Caco-2 (cell line): ENCODE data around the gene PHF14. TPM values are rescaled to one million over a fixed set of nuclear protein-coding genes. Genes with fewer than 3 reads are reported as not detected.

Source experiments
- BruUV-seq: library from RNA; stranded (reverse); fragments of 400-500 nt; replicated peaks from 2 replicates; lab custom pipeline; 2021; lab: Mats Ljungman, UMichigan
- CTCF ChIA-PET: fragments of 300-600 bp; sonication (Branson Sonifier 250); formaldehyde crosslinking; loops from one replicate; lab custom pipeline; 2022; ENCODE audit warnings: antibody characterized with exemption; lab: Charles Lee
- POLR2A ChIA-PET: fragments of 300-600 bp; sonication (Branson Sonifier 250); formaldehyde crosslinking; loops from one replicate; lab custom pipeline; 2022; ENCODE audit warnings: antibody characterized with exemption; lab: Charles Lee
- DNase-seq, 2 experiments: peaks; one replicate each; pipeline versions ENCODE4 v3.0.0 to v3.0.0-alpha.2; 2020 to 2022
- H3K27me3 ChIP-seq: replicated peaks from 2 replicates; pipeline ENCODE4 v1.6.0; 2011; ENCODE audit warnings: low read length; ENCODE audit not compliant: control insufficient read depth, insufficient read depth
- H3K36me3 ChIP-seq: 2 replicates; pipeline ENCODE4 v1.5.1; 2011; ENCODE audit warnings: low read length; ENCODE audit not compliant: control insufficient read depth, insufficient read depth
- H3K4me1 ChIP-seq: fragments of 250-450 bp; sonication (Bioruptor Pico); 2 replicates; pipeline ENCODE4 v1.5.1; 2020; ENCODE audit warnings: mild to moderate bottlenecking
- H3K4me3 ChIP-seq: 2 replicates; pipeline ENCODE4 v1.5.1; 2011; ENCODE audit warnings: low read depth, mild to moderate bottlenecking, control low read depth, low read length
- H3K9me3 ChIP-seq: fragments of 250-450 bp; sonication (Bioruptor Pico); 2 replicates; pipeline ENCODE4 v1.5.1; 2020; ENCODE audit warnings: mild to moderate bottlenecking, moderate library complexity
- H3K27ac Mint-ChIP-seq: one replicate; pipeline ENCODE4 v1.8.0; 2022; ENCODE audit warnings: mixed read lengths; ENCODE audit not compliant: unreplicated experiment
- H3K27me3 Mint-ChIP-seq: one replicate; pipeline ENCODE4 v1.8.0; 2022; ENCODE audit warnings: mixed read lengths; ENCODE audit not compliant: insufficient read depth, unreplicated experiment
- H3K36me3 Mint-ChIP-seq: one replicate; pipeline ENCODE4 v1.8.0; 2022; ENCODE audit warnings: mild to moderate bottlenecking, mixed read lengths; ENCODE audit not compliant: insufficient read depth, unreplicated experiment
- H3K4me1 Mint-ChIP-seq: one replicate; pipeline ENCODE4 v1.8.0; 2022; ENCODE audit warnings: low read depth, mixed read lengths; ENCODE audit not compliant: unreplicated experiment
- H3K4me3 Mint-ChIP-seq: one replicate; pipeline ENCODE4 v1.8.0; 2022; ENCODE audit warnings: mild to moderate bottlenecking, moderate library complexity, mixed read lengths; ENCODE audit not compliant: unreplicated experiment
- H3K9me3 Mint-ChIP-seq: one replicate; pipeline ENCODE4 v1.8.0; 2022; ENCODE audit warnings: mixed read lengths; ENCODE audit not compliant: unreplicated experiment
- intact Hi-C: fragments of 100-400 bp; cut with micrococcal nuclease; formaldehyde crosslinking; loops from one replicate; pipeline ENCODE4 v1.10.0; 2022; ENCODE audit not compliant: unreplicated experiment
- total RNA-seq: library from RNA; stranded (reverse); gene quantifications from 2 replicates; pipeline ENCODE4 v1.2.3, GENCODE V29; 2022
- TF ChIP-seq, protein P1 (sequence below), 2 experiments: fragments of 200-600 bp in 1 of 2; IDR thresholded peaks; 1 replicate in 1 of 2; 2 replicates in 1 of 2; pipeline versions ENCODE4 v1.5.1 to v1.8.0; 2011 to 2022; ENCODE audit warnings: antibody characterized with exemption in 1 of 2, control low read depth in 1 of 2, inconsistent platforms in 1 of 2, low read depth in 1 of 2, low read length in 1 of 2, mild to moderate bottlenecking in 1 of 2, moderate library complexity in 1 of 2; ENCODE audit not compliant: insufficient read depth in 1 of 2, severe bottlenecking in 1 of 2, unreplicated experiment in 1 of 2

The PHF14 gene
- total RNA-seq, 1 experiment from 2014 or later: 40.6 TPM

DNA sequence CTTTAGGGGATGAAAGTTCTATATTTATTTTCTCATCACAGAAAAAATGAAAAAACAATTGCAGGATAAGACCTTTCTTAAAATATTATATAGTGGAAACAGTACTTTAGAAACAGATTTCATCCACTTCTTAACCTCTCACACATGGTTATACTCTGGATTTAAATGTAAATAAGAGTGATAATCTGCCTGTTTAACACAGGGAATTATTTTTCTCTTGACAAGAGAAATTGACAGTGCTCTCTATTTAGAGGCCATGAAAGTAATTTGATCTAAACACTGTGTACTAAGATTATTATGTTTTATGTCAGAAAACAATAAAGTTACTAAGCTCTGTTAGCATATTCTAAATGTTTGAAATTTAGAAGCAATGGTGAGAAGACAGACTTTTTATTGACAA, 88.4 kb downstream of the PHF14 start:
- H3K36me3 ChIP-seq: no peaks in the 10 kb centered on the region; the same call in 1 of the 2 replicates
- H3K27me3 Mint-ChIP-seq: no peaks in the 10 kb centered on the region
- POLR2A ChIA-PET: no interaction called here
- H3K9me3 Mint-ChIP-seq: no peaks in the 10 kb centered on the region
- H3K27ac Mint-ChIP-seq: no peak overlapping the region
- H3K4me1 ChIP-seq: no peaks in the 10 kb centered on the region
- H3K27me3 ChIP-seq: no peaks in the 10 kb centered on the region
- TF ChIP-seq, protein P1, sequence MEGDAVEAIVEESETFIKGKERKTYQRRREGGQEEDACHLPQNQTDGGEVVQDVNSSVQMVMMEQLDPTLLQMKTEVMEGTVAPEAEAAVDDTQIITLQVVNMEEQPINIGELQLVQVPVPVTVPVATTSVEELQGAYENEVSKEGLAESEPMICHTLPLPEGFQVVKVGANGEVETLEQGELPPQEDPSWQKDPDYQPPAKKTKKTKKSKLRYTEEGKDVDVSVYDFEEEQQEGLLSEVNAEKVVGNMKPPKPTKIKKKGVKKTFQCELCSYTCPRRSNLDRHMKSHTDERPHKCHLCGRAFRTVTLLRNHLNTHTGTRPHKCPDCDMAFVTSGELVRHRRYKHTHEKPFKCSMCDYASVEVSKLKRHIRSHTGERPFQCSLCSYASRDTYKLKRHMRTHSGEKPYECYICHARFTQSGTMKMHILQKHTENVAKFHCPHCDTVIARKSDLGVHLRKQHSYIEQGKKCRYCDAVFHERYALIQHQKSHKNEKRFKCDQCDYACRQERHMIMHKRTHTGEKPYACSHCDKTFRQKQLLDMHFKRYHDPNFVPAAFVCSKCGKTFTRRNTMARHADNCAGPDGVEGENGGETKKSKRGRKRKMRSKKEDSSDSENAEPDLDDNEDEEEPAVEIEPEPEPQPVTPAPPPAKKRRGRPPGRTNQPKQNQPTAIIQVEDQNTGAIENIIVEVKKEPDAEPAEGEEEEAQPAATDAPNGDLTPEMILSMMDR (IDR thresholded peaks at IDR 0.05; ENCODE audit: insufficient read depth in 1 of 2, low read depth in 1 of 2, low read length in 1 of 2, severe bottlenecking in 1 of 2, unreplicated experiment in 1 of 2): no peak
- H3K9me3 ChIP-seq: no peaks in the 10 kb centered on the region
- intact Hi-C loops: no loop called here
- no peaks in the 10 kb centered on the region for H3K4me1 Mint-ChIP-seq
- H3K4me3 Mint-ChIP-seq: no peak overlapping the region
- no TSS peak for BruUV-seq
- CTCF ChIA-PET: no interaction called here
- no peak overlapping the region for H3K4me3 ChIP-seq
- DNase-seq: no peak
- H3K36me3 Mint-ChIP-seq: peaks cover 21% of the 10 kb centered on the region

DNA sequence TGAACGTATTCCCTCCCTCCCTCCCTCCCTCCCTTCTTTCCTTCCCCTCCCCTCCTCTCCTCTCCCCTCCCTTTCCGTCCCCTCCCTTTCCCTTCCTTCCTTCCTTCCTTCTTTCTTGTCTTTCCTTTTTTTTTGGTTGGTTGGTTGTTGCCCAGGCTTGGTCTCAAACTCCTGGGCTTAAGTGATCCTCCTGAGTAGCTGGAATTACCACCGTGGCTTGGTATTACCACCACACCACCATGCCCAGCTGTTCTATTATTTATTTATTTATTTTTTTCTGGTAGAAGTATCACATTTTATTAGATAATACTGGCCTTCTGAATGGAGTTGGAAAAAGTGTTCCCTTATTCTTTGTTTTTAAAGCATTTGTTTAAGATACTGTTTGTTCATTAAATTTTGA, 95.9 kb downstream of the PHF14 start:
- BruUV-seq: no TSS peak
- Histone ChIP-seq H3K27me3 (no peaks in the 10 kb centered on the region), H3K36me3 (no peaks in the 10 kb centered on the region; the same call in 1 of the 2 replicates), H3K4me3 (no peak overlapping the region), H3K9me3 (no peaks in the 10 kb centered on the region), H3K4me1 (no peaks in the 10 kb centered on the region)
- Mint-ChIP-seq H3K9me3 (no peaks in the 10 kb centered on the region), H3K27ac (no peak overlapping the region), H3K4me1 (no peaks in the 10 kb centered on the region), H3K36me3 (peaks cover 7% of the 10 kb centered on the region), H3K4me3 (no peak overlapping the region), H3K27me3 (no peaks in the 10 kb centered on the region)
- intact Hi-C loops: no loop called here
- ChIA-PET POLR2A (no interaction called here), CTCF (no interaction called here)
- no peak for DNase-seq
- TF ChIP-seq, protein P1 (IDR thresholded peaks at IDR 0.05; ENCODE audit: insufficient read depth in 1 of 2, low read depth in 1 of 2, low read length in 1 of 2, severe bottlenecking in 1 of 2, unreplicated experiment in 1 of 2): no peak

DNA sequence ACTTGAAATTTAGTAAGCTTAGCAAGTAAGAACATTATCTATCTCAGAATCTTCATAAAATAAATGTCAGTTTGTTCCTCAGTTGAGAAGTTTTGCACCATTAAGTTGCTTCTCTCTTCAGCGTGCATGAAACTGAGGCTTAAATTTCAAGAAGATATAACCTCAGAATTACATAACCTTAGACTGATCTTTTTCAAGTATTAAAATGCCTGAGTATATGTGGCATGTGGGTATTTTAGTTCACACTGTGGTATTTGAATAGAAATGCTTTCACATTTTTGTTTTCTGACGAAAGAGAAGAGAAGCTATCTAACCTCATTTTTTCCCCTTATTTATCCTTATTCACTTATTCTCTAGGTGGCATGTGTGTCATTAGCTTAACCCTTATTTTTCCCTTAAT, 104.1 kb downstream of the PHF14 start:
- Histone ChIP-seq H3K27me3 (no peaks in the 10 kb centered on the region), H3K4me1 (peaks cover 10% of the 10 kb centered on the region), H3K9me3 (peaks cover 6% of the 10 kb centered on the region; the same call in 1 of the 2 replicates), H3K4me3 (no peak overlapping the region), H3K36me3 (no peaks in the 10 kb centered on the region; the same call in 1 of the 2 replicates)
- Mint-ChIP-seq H3K4me3 (no peak overlapping the region), H3K27ac (no peak overlapping the region), H3K9me3 (peaks cover 8% of the 10 kb centered on the region), H3K27me3 (no peaks in the 10 kb centered on the region), H3K36me3 (peaks cover 19% of the 10 kb centered on the region), H3K4me1 (peaks cover 8% of the 10 kb centered on the region)
- ChIA-PET CTCF (no interaction called here), POLR2A (no interaction called here)
- no TSS peak for BruUV-seq
- DNase-seq: no peak
- intact Hi-C loops: no loop called here
- TF ChIP-seq, protein P1 (IDR thresholded peaks at IDR 0.05; ENCODE audit: insufficient read depth in 1 of 2, low read depth in 1 of 2, low read length in 1 of 2, severe bottlenecking in 1 of 2, unreplicated experiment in 1 of 2): no peak
